NCI-H128 (cell line): ENCODE results near the gene UBE2E2.

Experiments used
- DNase-seq: peaks from one replicate; lab custom pipeline; 2025; ENCODE audit not compliant: unreplicated experiment; lab: John Stamatoyannopoulos, UW

Gene UBE2E2

GRCh38 chr3:23192816-23193215 lies 10.3 kb upstream of the UBE2E2 start:
- no peak for DNase-seq

DNA sequence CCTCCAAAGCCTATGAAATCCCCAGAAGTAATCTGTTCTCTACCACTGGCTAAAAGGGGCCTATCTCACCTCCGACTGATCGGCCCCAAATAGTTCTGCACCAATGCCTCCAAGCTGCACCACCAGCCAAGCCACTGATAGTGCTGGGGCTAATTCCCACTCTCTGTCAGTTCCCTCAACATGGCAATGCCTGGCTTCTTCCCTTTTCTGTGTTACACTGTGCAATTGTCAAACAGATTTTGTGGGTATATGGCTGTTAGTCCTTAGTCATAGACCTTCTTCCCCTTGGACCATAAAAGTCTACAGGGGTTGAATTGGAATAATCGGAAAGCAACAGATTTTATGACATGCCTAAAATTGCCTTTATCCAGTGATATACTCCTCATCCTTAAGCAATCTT lies 9.3 kb upstream of the UBE2E2 start:
- DNase-seq = no peak

DNA sequence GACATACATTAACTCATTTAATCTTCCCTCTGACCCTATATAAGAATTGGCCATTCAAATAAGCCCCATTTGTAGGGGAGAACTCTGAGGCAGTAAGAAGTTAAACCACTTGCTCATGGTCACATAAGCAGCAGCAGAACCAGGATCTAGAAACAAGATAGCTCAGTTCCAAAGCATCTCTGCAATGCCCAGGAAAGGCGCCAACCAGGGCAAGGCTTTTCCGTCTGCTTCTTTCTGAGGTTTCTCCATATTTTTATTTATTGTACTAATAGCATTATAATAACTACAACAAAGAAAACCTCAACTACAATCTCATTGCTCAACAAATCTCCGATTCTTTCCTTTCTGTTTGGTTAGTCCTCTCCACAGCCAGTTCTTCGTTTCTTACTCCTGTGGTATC lies 4.3 kb upstream of the UBE2E2 start:
- no peak for DNase-seq

DNA sequence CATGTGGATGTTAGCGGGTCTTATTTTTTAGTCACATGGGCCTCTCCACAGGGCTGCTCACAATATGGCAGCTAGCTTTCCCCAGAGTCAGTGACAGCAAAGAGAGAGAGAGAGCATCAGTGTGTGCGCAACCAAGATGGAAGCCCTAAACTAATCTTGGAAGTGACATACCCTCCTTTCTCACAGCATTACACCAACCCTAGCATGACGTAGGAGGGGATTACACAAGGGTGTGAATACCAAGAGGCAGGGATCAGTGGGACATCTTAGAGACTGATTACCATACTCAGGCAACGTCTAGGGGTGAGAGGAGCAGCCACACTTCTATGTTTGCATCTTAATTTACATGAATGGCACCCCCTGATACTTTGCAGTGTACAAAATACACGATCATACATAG lies 3.5 kb upstream of the UBE2E2 start:
- no peak for DNase-seq

DNA sequence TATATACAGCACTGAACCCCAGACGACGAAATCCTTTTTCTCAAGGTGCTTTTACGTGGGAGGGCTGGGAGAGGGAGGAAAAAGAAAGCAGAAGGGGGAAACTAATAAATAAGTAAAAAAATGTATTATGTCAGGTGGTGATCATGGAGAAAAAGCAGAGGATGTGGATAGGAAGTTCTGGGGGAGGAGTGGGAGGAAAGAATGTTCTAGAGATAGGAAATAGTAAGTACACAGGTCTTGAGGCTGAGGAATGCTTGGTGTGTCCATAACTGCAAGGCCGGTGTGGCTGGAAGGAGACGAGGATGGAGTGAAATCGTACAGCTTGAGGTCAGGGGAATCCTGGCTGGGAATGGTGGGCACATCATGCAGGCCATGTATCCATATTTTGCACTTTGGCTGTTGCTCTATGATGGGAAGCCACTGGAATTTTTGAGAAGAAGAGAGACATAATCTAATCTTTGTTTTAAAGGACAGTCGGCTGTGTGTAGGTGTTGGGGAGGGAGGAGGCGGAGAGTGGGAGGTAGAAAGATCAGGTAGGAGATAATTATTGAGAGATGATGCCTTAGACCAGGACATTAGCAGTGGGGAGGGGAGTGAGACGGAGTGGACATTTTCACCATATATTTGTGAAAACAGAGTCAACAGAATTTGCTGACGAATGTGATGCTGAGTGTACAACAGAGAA lies 1.8 kb upstream of the UBE2E2 start:
- DNase-seq = no peak

GRCh38 chr3:23202203-23202920 lies 765 bp upstream of the UBE2E2 start:
- no peak for DNase-seq

- DNase-seq = no peak
These were observed 692 bp downstream of the UBE2E2 start for GRCh38 chr3:23203708-23204330.

- no peak for DNase-seq
These were observed 3.2 kb downstream of the UBE2E2 start for GRCh38 chr3:23206366-23206765.

DNA sequence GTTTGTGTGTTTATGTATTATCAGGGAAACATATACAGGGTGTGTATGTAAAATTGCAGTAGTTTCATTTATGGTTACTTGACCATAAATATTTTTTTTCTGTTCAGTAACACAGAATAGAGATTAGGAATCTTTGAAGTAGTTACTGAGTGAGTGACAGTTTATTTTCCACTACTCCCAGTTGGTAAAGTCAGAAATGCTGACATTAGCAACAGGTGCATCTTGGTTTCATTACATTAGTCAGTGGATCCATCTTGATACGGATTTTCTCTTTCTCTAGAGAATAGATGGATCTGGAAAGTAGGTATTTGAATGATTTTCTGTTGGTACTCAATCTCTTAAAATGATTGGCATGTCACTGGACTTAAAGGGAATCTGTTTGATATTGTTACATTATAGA lies 6.0 kb downstream of the UBE2E2 start:
- DNase-seq = no peak

- no peak for DNase-seq
These were observed 6.8 kb downstream of the UBE2E2 start for GRCh38 chr3:23209747-23210487.

DNA sequence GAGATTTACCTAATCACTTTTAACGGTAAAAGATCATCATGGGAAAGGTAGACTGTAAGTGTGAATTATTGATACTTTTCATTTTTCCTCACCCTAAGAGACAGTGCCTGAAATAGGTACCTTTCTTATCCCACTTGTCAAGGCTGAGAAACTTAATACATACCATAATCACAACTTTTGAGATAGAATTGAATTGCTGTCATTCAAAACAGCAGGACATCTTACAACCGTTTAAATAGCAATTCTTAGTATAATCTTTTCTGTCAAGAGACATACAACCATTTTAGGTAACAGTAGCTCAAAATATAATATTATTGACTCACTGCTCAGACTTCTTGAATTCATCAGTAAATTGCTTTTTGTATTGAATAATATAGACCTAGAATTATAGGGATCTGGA lies 10.7 kb downstream of the UBE2E2 start:
- DNase-seq = no peak

- no peak for DNase-seq
These were observed 14.9 kb downstream of the UBE2E2 start for GRCh38 chr3:23217872-23218554.

- no peak for DNase-seq
These were observed 16.0 kb downstream of the UBE2E2 start for GRCh38 chr3:23219117-23219516.

DNA sequence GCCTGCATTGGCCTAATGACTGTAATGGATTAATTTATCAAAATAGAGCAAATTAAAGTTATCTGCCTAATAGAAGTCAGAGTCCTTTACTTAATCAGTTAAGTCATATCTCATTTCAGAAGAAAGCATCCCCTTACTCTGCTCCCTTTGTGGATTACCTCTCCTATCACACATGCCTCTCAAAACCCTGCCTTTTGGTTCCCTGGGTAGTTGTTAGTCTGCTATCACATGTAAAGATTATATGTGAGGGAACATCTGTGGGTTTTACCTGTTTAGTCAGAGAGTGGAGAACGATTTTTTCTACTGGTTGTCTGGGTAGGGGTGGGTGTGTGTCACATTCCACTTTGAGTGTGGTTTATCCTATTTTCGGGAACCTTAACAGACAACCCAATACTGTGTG lies 16.4 kb downstream of the UBE2E2 start:
- no peak for DNase-seq

GRCh38 chr3:23221136-23221535 lies 18.0 kb downstream of the UBE2E2 start:
- DNase-seq = no peak

DNA sequence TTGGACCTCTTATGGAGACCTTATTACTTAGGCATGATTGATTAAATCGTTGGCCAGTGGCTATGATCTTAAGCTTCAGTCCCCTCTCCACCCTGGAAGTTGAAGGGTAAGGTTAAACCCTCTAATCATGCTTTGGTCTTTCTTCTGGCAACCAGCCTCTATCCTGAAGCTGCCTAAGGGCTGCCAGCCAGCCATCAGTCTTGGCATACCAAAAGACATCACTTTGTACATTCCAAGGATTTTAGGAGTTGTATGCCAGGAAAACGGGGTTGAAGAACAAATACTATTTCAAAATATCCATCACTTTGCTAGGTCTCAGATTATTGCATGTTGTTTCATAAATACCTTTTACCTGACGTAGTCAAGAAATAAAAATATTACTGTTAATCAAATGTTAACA lies 28.9 kb downstream of the UBE2E2 start:
- DNase-seq = no peak

GRCh38 chr3:23232854-23233253 lies 29.7 kb downstream of the UBE2E2 start:
- no peak for DNase-seq

- no peak for DNase-seq
These were observed 32.1 kb downstream of the UBE2E2 start for GRCh38 chr3:23235264-23235663.

DNA sequence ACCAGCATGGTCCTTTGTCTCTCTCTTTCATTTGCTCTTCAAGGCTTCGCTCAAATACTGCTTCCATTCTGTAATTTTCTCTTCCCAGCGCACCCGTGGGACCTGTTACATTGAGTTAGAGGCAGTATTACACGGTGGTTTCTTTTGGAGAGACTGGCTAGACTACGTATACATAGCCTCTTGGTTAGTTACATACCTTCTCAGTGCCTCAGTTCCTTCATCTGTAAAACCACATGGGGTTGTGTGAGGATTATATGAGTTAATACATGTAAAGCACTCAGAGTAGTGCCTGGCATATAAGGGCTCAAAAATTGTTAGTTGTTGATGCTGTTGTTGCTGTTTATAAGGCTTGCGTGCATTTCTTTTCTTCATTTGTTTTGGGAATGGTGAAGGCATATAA lies 33.8 kb downstream of the UBE2E2 start:
- no peak for DNase-seq

- DNase-seq = no peak
These were observed 35.0 kb downstream of the UBE2E2 start for GRCh38 chr3:23238156-23238555.

- no peak for DNase-seq
These were observed 35.5 kb downstream of the UBE2E2 start for GRCh38 chr3:23238578-23238977.
